ENCODE data around the gene HTR1E. TPM values are rescaled to one million over a fixed set of nuclear protein-coding genes. Genes with fewer than 3 reads are reported as not detected.
A peak's percentile ranks its signal among the peaks of the same experiment; 100 is the strongest.

Gene HTR1E
- total RNA-seq, 4 donors from 2014 or later, result not detected

DNA sequence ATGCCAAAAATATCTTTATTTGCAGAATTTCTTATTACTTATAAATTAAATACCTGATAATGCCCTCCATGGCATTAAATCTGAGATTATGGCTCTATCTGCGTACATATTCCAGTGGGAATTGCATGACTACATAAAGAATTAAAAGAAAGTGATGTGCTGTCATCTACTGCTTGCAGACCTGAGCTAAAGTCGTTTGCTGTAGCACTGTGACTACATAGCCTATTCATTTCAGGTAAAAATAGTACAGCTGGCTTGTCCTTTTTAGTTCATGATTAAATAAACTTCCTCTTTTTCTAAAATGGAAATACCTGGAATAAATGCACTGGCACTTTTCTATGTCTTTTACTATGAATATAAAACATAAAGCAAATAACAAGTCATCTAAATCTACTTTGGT lies 79.4 kb downstream of the HTR1E start:
- H3K36me3 ChIP-seq, result no peaks in the 10 kb centered on the region
- no peaks in the 10 kb centered on the region for H3K27me3 ChIP-seq
- in situ Hi-C loops (cut with MboI; ENCODE audit: low pct_ligation_motif_present in 1 of 4, low pct_unique_long_range_greater_than_20kb in 1 of 4, low sequenced_read_pairs in 3 of 4), result no loop called here
- H3K4me1 ChIP-seq, result no peaks in the 10 kb centered on the region
- whole genome bisulfite sequencing, 2 donors (ENCODE audit: low coverage in 1 of 2), result 50 to 54% methylated on average over 2 of the region's 2 CpGs
- no peaks in the 10 kb centered on the region for H3K9me3 ChIP-seq
- H3K4me3 ChIP-seq, result no peak overlapping the region
- H3K27ac ChIP-seq, result no peak overlapping the region
- TF ChIP-seq CTCF (IDR thresholded peaks at IDR 0.05) (no peak), POLR2AphosphoS5 (IDR thresholded peaks at IDR 0.05) (no peak), POLR2A (IDR thresholded peaks at IDR 0.05) (no peak), EP300 (IDR thresholded peaks at IDR 0.05; ENCODE audit: low read depth) (no peak)
- DNase-seq, result no peak
- intact Hi-C loops (cut with DNase I; ENCODE audit: low total_unique reads), result no loop called here

GRCh38 chr6:87027021-87027420 lies 89.7 kb downstream of the HTR1E start:
- H3K27ac ChIP-seq, result no peak overlapping the region
- TF ChIP-seq EP300 (IDR thresholded peaks at IDR 0.05; ENCODE audit: low read depth), result no peak
- no peak for TF ChIP-seq CTCF (IDR thresholded peaks at IDR 0.05)
- no peak for TF ChIP-seq POLR2A (IDR thresholded peaks at IDR 0.05)
- TF ChIP-seq POLR2AphosphoS5 (IDR thresholded peaks at IDR 0.05), result no peak
- intact Hi-C loops (cut with DNase I; ENCODE audit: low total_unique reads), result no loop called here
- H3K9me3 ChIP-seq, result no peaks in the 10 kb centered on the region
- no peaks in the 10 kb centered on the region for H3K36me3 ChIP-seq
- in situ Hi-C loops (cut with MboI; ENCODE audit: low pct_ligation_motif_present in 1 of 4, low pct_unique_long_range_greater_than_20kb in 1 of 4, low sequenced_read_pairs in 3 of 4), result no loop called here
- no peaks in the 10 kb centered on the region for H3K4me1 ChIP-seq
- WGBS, 2 donors (ENCODE audit: low coverage in 1 of 2), result 57 to 59% methylated on average over 2 of the region's 2 CpGs
- no peak overlapping the region for H3K4me3 ChIP-seq
- no peaks in the 10 kb centered on the region for H3K27me3 ChIP-seq
- no peak for DNase-seq

DNA sequence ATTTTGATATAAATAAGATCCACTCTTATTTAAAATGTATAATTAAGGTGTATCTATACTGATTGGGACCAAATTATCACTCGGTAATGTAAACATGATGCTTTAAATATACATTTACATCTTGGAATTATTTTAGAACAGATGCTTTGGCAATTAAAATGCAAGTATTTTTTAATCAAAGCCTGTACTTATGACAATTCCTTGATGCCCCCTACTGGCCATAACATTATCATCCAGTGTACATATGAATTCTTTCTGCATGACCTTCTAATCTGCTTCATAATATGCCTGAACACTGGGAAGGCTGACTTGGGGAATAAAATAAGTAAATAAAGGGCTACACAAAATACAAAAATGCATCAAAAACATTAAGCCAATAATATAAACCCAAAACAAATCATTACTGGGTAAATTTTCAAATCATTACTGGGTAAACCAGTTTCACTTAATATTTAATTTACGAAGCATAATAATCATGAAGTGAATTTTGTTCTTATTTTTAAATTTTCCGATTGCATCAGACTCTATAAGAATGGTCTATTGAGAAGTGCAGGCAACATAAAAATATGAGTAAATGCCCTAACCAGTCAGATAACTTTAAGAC lies 92.5 kb downstream of the HTR1E start:
- Histone ChIP-seq H3K36me3 (no peaks in the 10 kb centered on the region), H3K4me1 (no peaks in the 10 kb centered on the region), H3K27me3 (no peaks in the 10 kb centered on the region), H3K27ac (no peak overlapping the region), H3K9me3 (no peaks in the 10 kb centered on the region), H3K4me3 (no peak overlapping the region)
- no peak for DNase-seq
- intact Hi-C loops (cut with DNase I; ENCODE audit: low total_unique reads), result no loop called here
- peak in 4 of 5 experiments; percentile 19 to 45 (median 36) for TF ChIP-seq CTCF (IDR thresholded peaks at IDR 0.05)
- TF ChIP-seq POLR2AphosphoS5 (IDR thresholded peaks at IDR 0.05), result no peak
- in situ Hi-C loops (cut with MboI; ENCODE audit: low pct_ligation_motif_present in 1 of 4, low pct_unique_long_range_greater_than_20kb in 1 of 4, low sequenced_read_pairs in 3 of 4), result no loop called here
- WGBS, 2 donors (ENCODE audit: low coverage in 1 of 2), result 73 to 77% methylated on average over 3 of the region's 3 CpGs

DNA sequence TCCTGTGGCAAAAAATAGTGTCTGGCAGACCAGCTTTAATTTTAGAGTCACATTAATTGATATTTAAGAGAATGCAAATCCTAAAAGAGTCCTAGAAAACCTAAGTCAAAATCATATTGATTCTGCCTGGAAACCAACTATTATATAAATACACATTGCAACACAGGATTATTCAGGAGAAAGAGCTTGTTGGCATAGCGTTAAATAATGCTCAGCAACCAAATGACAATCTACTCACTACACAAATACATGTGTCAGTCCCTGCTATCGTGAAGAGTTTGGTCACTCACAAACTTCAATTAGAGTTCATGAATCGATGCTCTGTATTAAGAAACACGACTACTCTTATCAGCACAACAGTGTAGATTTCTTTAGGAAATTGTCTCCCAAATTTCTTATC lies 103.4 kb downstream of the HTR1E start:
- DNase-seq, result no peak
- intact Hi-C loops (cut with DNase I; ENCODE audit: low total_unique reads) (no loop called here), in situ Hi-C loops (cut with MboI; ENCODE audit: low pct_ligation_motif_present in 1 of 4, low pct_unique_long_range_greater_than_20kb in 1 of 4, low sequenced_read_pairs in 3 of 4) (no loop called here)
- no peak overlapping the region for H3K4me3 ChIP-seq
- WGBS, 2 donors (ENCODE audit: low coverage in 1 of 2), result 83 to 89% methylated on average over 4 of the region's 4 CpGs
- no peaks in the 10 kb centered on the region for H3K9me3 ChIP-seq
- no peaks in the 10 kb centered on the region for H3K27me3 ChIP-seq
- TF ChIP-seq POLR2A (IDR thresholded peaks at IDR 0.05) (no peak), CTCF (IDR thresholded peaks at IDR 0.05) (no peak), EP300 (IDR thresholded peaks at IDR 0.05; ENCODE audit: low read depth) (no peak), POLR2AphosphoS5 (IDR thresholded peaks at IDR 0.05) (no peak)
- no peaks in the 10 kb centered on the region for H3K36me3 ChIP-seq
- H3K4me1 ChIP-seq, result no peaks in the 10 kb centered on the region
- no peak overlapping the region for H3K27ac ChIP-seq
